Hematopoietic multipotent progenitor cell treated with erythropoietin and hydrocortisone succinate and interleukin-3 and kit ligand, for 15 days (in vitro differentiated cells): ENCODE measurements around the gene TBC1D10A.

Source experiments
- DNase-seq: peaks from one replicate; pipeline ENCODE4 v3.0.0-alpha.2; 2015; ENCODE audit warnings: low spot score

The TBC1D10A gene

GRCh38 chr22:30326706-30327362 lies at the start of gene TBC1D10A:
TSS of gene TBC1D10A (minus strand) at chr22:30326941. CDS start at chr22:30326881, 60 bp downstream.
- peak; percentile 93 for DNase-seq

GRCh38 chr22:30375312-30375849 lies 48.6 kb upstream of the TBC1D10A start:
- DNase-seq: no peak

- no peak for DNase-seq
Measured at GRCh38 chr22:30373331-30374325, 46.9 kb upstream of the TBC1D10A start.

- DNase-seq: no peak
Measured at GRCh38 chr22:30372915-30373314, 46.2 kb upstream of the TBC1D10A start.

- no peak for DNase-seq
Measured at GRCh38 chr22:30371981-30372380, 45.2 kb upstream of the TBC1D10A start.

GRCh38 chr22:30371321-30371720 lies 44.6 kb upstream of the TBC1D10A start:
- no peak for DNase-seq

GRCh38 chr22:30370641-30371230 lies 44.0 kb upstream of the TBC1D10A start:
- no peak for DNase-seq

- DNase-seq: no peak
Measured at GRCh38 chr22:30368420-30368819, 41.7 kb upstream of the TBC1D10A start.

- no peak for DNase-seq
Measured at GRCh38 chr22:30365891-30366290, 39.1 kb upstream of the TBC1D10A start.

GRCh38 chr22:30362651-30363281 lies 36.0 kb upstream of the TBC1D10A start:
- DNase-seq: peak; percentile 88

- DNase-seq: peak; percentile 13
Measured at GRCh38 chr22:30361916-30362650, 35.3 kb upstream of the TBC1D10A start.

GRCh38 chr22:30358541-30358940 lies 31.8 kb upstream of the TBC1D10A start:
- no peak for DNase-seq

- no peak for DNase-seq
Measured at GRCh38 chr22:30357650-30358215, 31.0 kb upstream of the TBC1D10A start.

GRCh38 chr22:30357236-30357570 lies 30.5 kb upstream of the TBC1D10A start:
- no peak for DNase-seq

GRCh38 chr22:30356449-30357235 lies 29.9 kb upstream of the TBC1D10A start, which contains the start of the genes CCDC157 and SF3A1:
TSS of gene CCDC157 (plus strand) at chr22:30357007. CDS start at chr22:30366001, 8,994 bp downstream.
TSS of gene SF3A1 (minus strand) at chr22:30356894. CDS start at chr22:30356792, 102 bp downstream.
- DNase-seq: peak; percentile 91

- no peak for DNase-seq
Measured at GRCh38 chr22:30354644-30355043, 27.9 kb upstream of the TBC1D10A start.

GRCh38 chr22:30351226-30351625 lies 24.5 kb upstream of the TBC1D10A start:
- DNase-seq: no peak

GRCh38 chr22:30348809-30349208 lies 22.1 kb upstream of the TBC1D10A start:
- DNase-seq: no peak

- DNase-seq: no peak
Measured at GRCh38 chr22:30348404-30348803, 21.7 kb upstream of the TBC1D10A start.
